Type B pancreatic cell (in vitro differentiated cells): ENCODE results near the gene BICD1. TPM values are rescaled to one million over a fixed set of nuclear protein-coding genes. Genes with fewer than 3 reads are reported as not detected.

Experiments
- DNase-seq: peaks from one replicate; pipeline ENCODE4 v3.0.0; 2021; ENCODE audit warnings: mixed read lengths; ENCODE audit not compliant: unreplicated experiment; ENCODE audit errors: extremely low spot score
- H3K27ac Mint-ChIP-seq: 2 replicates; pipeline ENCODE4 v1.8.0; 2021; ENCODE audit warnings: mild to moderate bottlenecking, mixed read lengths
- H3K27me3 Mint-ChIP-seq: 2 replicates; pipeline ENCODE4 v1.8.0; 2021; ENCODE audit warnings: mixed read lengths
- H3K36me3 Mint-ChIP-seq: 2 replicates; pipeline ENCODE4 v1.8.0; 2021; ENCODE audit warnings: mixed read lengths
- H3K4me1 Mint-ChIP-seq: one replicate; pipeline ENCODE4 v1.8.0; 2021; ENCODE audit warnings: mixed read lengths; ENCODE audit not compliant: unreplicated experiment
- H3K4me3 Mint-ChIP-seq: 2 replicates; pipeline ENCODE4 v1.8.0; 2021; ENCODE audit warnings: mild to moderate bottlenecking, mixed read lengths
- H3K9me3 Mint-ChIP-seq: 2 replicates; pipeline ENCODE4 v1.8.0; 2021; ENCODE audit warnings: mixed read lengths
- CTCF ChIP-seq: fragments of 200-600 bp; sonication (generic); conservative IDR thresholded peaks from 2 replicates; pipeline ENCODE4 v1.5.0; 2021; ENCODE audit warnings: antibody characterized with exemption, mild to moderate bottlenecking
- total RNA-seq: library from RNA; stranded (reverse); gene quantifications from 2 replicates; pipeline ENCODE4 v1.2.1, GENCODE V29; 2021; ENCODE audit warnings: low replicate concordance

The BICD1 gene
- total RNA-seq, 1 donor from 2014 or later = 37.7 TPM

GRCh38 chr12:32198555-32198954 is 91.9 kb downstream of the BICD1 start:
- DNase-seq = no peak
- peaks cover 58% of the 10 kb centered on the region for H3K36me3 Mint-ChIP-seq
- no peak for TF ChIP-seq CTCF
- no peaks in the 10 kb centered on the region for H3K4me1 Mint-ChIP-seq
- peaks cover 8% of the 10 kb centered on the region for H3K9me3 Mint-ChIP-seq
- no peaks in the 10 kb centered on the region for H3K27me3 Mint-ChIP-seq
- H3K4me3 Mint-ChIP-seq = no peak overlapping the region
- no peak overlapping the region for H3K27ac Mint-ChIP-seq

- H3K36me3 Mint-ChIP-seq = peaks cover 45% of the 10 kb centered on the region
These were observed 94.4 kb downstream of the BICD1 start for GRCh38 chr12:32201096-32201495.

GRCh38 chr12:32201976-32202375 is 95.3 kb downstream of the BICD1 start:
- peaks cover 5% of the 10 kb centered on the region for H3K9me3 Mint-ChIP-seq
- H3K4me3 Mint-ChIP-seq = no peak overlapping the region
- no peaks in the 10 kb centered on the region for H3K4me1 Mint-ChIP-seq
- H3K36me3 Mint-ChIP-seq = peaks cover 40% of the 10 kb centered on the region
- no peak overlapping the region for H3K27ac Mint-ChIP-seq
- no peak for DNase-seq
- no peaks in the 10 kb centered on the region for H3K27me3 Mint-ChIP-seq
- TF ChIP-seq CTCF = no peak

More at GRCh38 chr12:32201096-32201495, 94.4 kb downstream of the BICD1 start:
- no peak for TF ChIP-seq CTCF
- H3K4me1 Mint-ChIP-seq = no peaks in the 10 kb centered on the region
- H3K4me3 Mint-ChIP-seq = no peak overlapping the region
- DNase-seq = no peak
- H3K27me3 Mint-ChIP-seq = no peaks in the 10 kb centered on the region
- no peak overlapping the region for H3K27ac Mint-ChIP-seq
- peaks cover 5% of the 10 kb centered on the region for H3K9me3 Mint-ChIP-seq

GRCh38 chr12:32205731-32206130 is 99.1 kb downstream of the BICD1 start:
- Mint-ChIP-seq H3K27ac (no peak overlapping the region), H3K9me3 (peaks cover 5% of the 10 kb centered on the region), H3K27me3 (no peaks in the 10 kb centered on the region), H3K36me3 (peaks cover 27% of the 10 kb centered on the region), H3K4me3 (no peak overlapping the region), H3K4me1 (no peaks in the 10 kb centered on the region)
- TF ChIP-seq CTCF = no peak
- no peak for DNase-seq

GRCh38 chr12:32208355-32208754 is 101.7 kb downstream of the BICD1 start:
- H3K27me3 Mint-ChIP-seq = no peaks in the 10 kb centered on the region
- no peaks in the 10 kb centered on the region for H3K4me1 Mint-ChIP-seq
- no peak for TF ChIP-seq CTCF
- no peak overlapping the region for H3K4me3 Mint-ChIP-seq
- H3K36me3 Mint-ChIP-seq = peaks cover 27% of the 10 kb centered on the region
- H3K9me3 Mint-ChIP-seq = peaks cover 5% of the 10 kb centered on the region
- DNase-seq = no peak
- H3K27ac Mint-ChIP-seq = no peak overlapping the region
